Transverse colon (tissue), 4 donors: ENCODE measurements around the gene VIM. TPM values are rescaled to one million over a fixed set of nuclear protein-coding genes. Genes with fewer than 3 reads are reported as not detected.

ENCODE experiments used
- DNase-seq: peaks from one replicate; pipeline ENCODE4 v3.0.0-alpha.2; 2019
- H3K27ac ChIP-seq, 4 donors: fragments of 200-600 bp; sonication (generic); 2 replicates each; pipeline ENCODE4 v1.5.1; 2016 to 2018; ENCODE audit warnings: inconsistent platforms in 4 of 4
- H3K27me3 ChIP-seq: fragments of 200-600 bp; sonication (generic); 2 replicates; pipeline ENCODE4 v1.5.1; 2017; ENCODE audit warnings: inconsistent platforms
- H3K36me3 ChIP-seq, 4 donors: fragments of 200-600 bp; sonication (generic); 2 replicates each; pipeline ENCODE4 v1.5.1; 2017 to 2019; ENCODE audit warnings: inconsistent platforms in 4 of 4
- H3K4me1 ChIP-seq, 4 donors: fragments of 200-600 bp; sonication (generic); 2 replicates each; pipeline ENCODE4 v1.5.1; 2017 to 2020; ENCODE audit warnings: inconsistent platforms in 4 of 4
- H3K4me3 ChIP-seq, 4 donors: fragments of 200-600 bp; sonication (generic); 1 replicate in 1 of 4; 2 replicates in 3 of 4; pipeline versions ENCODE4 v1.5.1 to v1.6.1; 2017 to 2019; ENCODE audit warnings: inconsistent platforms in 4 of 4
- H3K9me3 ChIP-seq, 2 donors: fragments of 200-600 bp; sonication (generic); 2 replicates each; pipeline ENCODE4 v1.5.1; 2017 to 2019; ENCODE audit warnings: inconsistent platforms in 2 of 2
- CTCF ChIP-seq, 5 experiments: fragments of 200-600 bp in 3 of 5; fragments of 450-650 bp in 2 of 5; sonication (generic) in 3 of 5; IDR thresholded peaks; 1 replicate in 2 of 5; 2 replicates in 3 of 5; pipeline ENCODE4 v1.5.1; 2016 to 2017; ENCODE audit warnings: antibody characterized with exemption in 5 of 5, inconsistent platforms in 3 of 5, mild to moderate bottlenecking in 2 of 5, moderate library complexity in 1 of 5
- EP300 ChIP-seq: sonication (generic); formaldehyde crosslinking; IDR thresholded peaks from one replicate; pipeline ENCODE4 v1.6.1; 2017; ENCODE audit warnings: antibody characterized with exemption, low read depth
- POLR2A ChIP-seq: fragments of 450-650 bp; IDR thresholded peaks from one replicate; pipeline ENCODE4 v1.6.1; 2016; ENCODE audit warnings: antibody characterized with exemption, mild to moderate bottlenecking, moderate library complexity
- POLR2AphosphoS5 ChIP-seq, 3 donors: sonication (generic); formaldehyde crosslinking; IDR thresholded peaks; one replicate each; pipeline ENCODE4 v1.6.1; 2016; ENCODE audit warnings: antibody characterized with exemption in 3 of 3
- WGBS, 2 donors: methylation state at CpG; one replicate each; pipeline ENCODE4 v1.1.5; 2018; ENCODE audit warnings: low coverage in 1 of 2; 5-methylcytosine and 5-hydroxymethylcytosine counted together
- in situ Hi-C, 4 donors: fragments of 200-750 bp; cut with MboI; loops; one replicate each; pipeline versions ENCODE4 v1.15.0 to v1.15.1; 2017; ENCODE audit warnings: low sequenced_read_pairs in 3 of 4, low pct_ligation_motif_present in 1 of 4, low pct_unique_long_range_greater_than_20kb in 1 of 4
- intact Hi-C: fragments of 100-400 bp; cut with DNase I; formaldehyde crosslinking; loops from one replicate; pipeline ENCODE4 v1.15.1; 2023; ENCODE audit warnings: low total_unique reads
- total RNA-seq, 4 donors: library from RNA; depleted of rRNA; stranded (reverse); fragments of >200 nt; gene quantifications; one replicate each; pipeline ENCODE4 v1.1.0, GENCODE V29; 2016

Gene VIM
- total RNA-seq, 4 donors from 2014 or later: 345 to 1,157 (median 686) TPM

- intact Hi-C loops (no loop called here), in situ Hi-C loops (no loop called here)
- TF ChIP-seq CTCF (IDR thresholded peaks at IDR 0.05) (no peak), POLR2A (no peak), EP300 (no peak), POLR2AphosphoS5 (IDR thresholded peaks at IDR 0.05) (no peak)
- no peak for DNase-seq
- peaks cover 0 to 35% (median 9%) of the 10 kb centered on the region in 4 donors for H3K36me3 ChIP-seq
- no peak overlapping the region for H3K4me3 ChIP-seq
- no peaks in the 10 kb centered on the region for H3K27me3 ChIP-seq
- peak overlapping the region; percentile 9 to 49 (median 12) for H3K27ac ChIP-seq
- peaks cover 0 to 21% (median 4%) of the 10 kb centered on the region in 4 donors for H3K4me1 ChIP-seq
- H3K9me3 ChIP-seq: no peaks in the 10 kb centered on the region
- 90 to 95% methylated on average over 4 to 6 of the region's 6 CpGs for WGBS, 2 donors
Observed at GRCh38 chr10:17239345-17240085, 11.5 kb downstream of the VIM start.

GRCh38 chr10:17240096-17240495 is 12.1 kb downstream of the VIM start:
- Histone ChIP-seq H3K4me1 (peaks cover 0 to 17% (median 3%) of the 10 kb centered on the region in 4 donors), H3K27me3 (no peaks in the 10 kb centered on the region), H3K27ac (no peak overlapping the region), H3K36me3 (peaks cover 0 to 29% (median 6%) of the 10 kb centered on the region in 4 donors), H3K9me3 (no peaks in the 10 kb centered on the region), H3K4me3 (no peak overlapping the region)
- no peak for DNase-seq
- TF ChIP-seq POLR2A (no peak), EP300 (no peak), POLR2AphosphoS5 (IDR thresholded peaks at IDR 0.05) (no peak), CTCF (IDR thresholded peaks at IDR 0.05) (no peak)
- intact Hi-C loops (no loop called here), in situ Hi-C loops (no loop called here)
- 98 to 100% methylated on average over 2 of the region's 2 CpGs for WGBS, 2 donors

- no peak for TF ChIP-seq CTCF (IDR thresholded peaks at IDR 0.05)
- TF ChIP-seq POLR2A: no peak
- no peak for TF ChIP-seq POLR2AphosphoS5 (IDR thresholded peaks at IDR 0.05)
- TF ChIP-seq EP300: no peak
- Histone ChIP-seq H3K4me3 (no peak overlapping the region), H3K9me3 (no peaks in the 10 kb centered on the region), H3K27me3 (no peaks in the 10 kb centered on the region), H3K4me1 (peaks cover 0 to 13% (median 3%) of the 10 kb centered on the region in 4 donors), H3K36me3 (peaks cover 0 to 24% (median 3%) of the 10 kb centered on the region in 4 donors), H3K27ac (no peak overlapping the region)
- in situ Hi-C loops (no loop called here), intact Hi-C loops (no loop called here)
- 89 to 100% methylated on average over 2 to 4 of the region's 4 CpGs for WGBS, 2 donors
- DNase-seq: no peak
Observed at GRCh38 chr10:17240616-17241015, 12.6 kb downstream of the VIM start.

- Histone ChIP-seq H3K36me3 (peaks cover 0 to 13% (median under 1%) of the 10 kb centered on the region in 4 donors), H3K27ac (no peak overlapping the region), H3K4me1 (peaks cover 0 to 10% (median 3%) of the 10 kb centered on the region in 4 donors), H3K27me3 (no peaks in the 10 kb centered on the region), H3K4me3 (no peak overlapping the region), H3K9me3 (no peaks in the 10 kb centered on the region)
- WGBS, 2 donors: 75 to 89% methylated on average over 1 to 5 of the region's 5 CpGs
- in situ Hi-C loops (no loop called here), intact Hi-C loops (no loop called here)
- TF ChIP-seq CTCF (IDR thresholded peaks at IDR 0.05) (no peak), EP300 (no peak), POLR2A (no peak), POLR2AphosphoS5 (IDR thresholded peaks at IDR 0.05) (no peak)
- no peak for DNase-seq
Observed at GRCh38 chr10:17241611-17242333, 13.7 kb downstream of the VIM start.
